ENCODE results near the gene STPG1.

DNA sequence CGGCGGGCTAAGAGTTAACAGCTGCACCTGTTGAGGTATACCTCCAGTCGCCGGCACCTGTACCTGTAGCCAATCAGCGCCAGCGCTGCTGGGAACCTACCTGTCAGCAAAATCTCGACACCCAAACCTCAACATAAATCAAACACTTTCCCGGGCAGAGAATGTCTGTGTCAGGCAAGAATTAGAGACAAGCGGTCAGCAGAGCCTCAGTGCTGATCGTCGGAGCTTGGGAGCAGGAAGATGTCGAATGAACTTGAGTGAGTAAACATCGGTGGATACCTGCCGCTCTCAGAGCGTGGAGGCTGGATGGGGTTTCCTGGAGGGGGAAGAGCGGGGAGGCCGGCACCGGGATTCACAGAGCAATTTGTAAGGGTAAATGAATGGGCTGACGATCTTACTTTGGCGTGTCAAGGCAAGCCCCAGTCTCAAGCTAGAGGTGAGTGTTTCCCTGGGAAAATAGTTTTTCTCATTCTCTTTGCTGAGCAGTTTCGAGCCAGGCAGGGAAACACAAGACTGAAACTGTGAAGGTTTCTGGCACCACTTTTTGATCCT is 94.2 kb downstream of the STPG1 start, which contains the start of gene GRHL3:
- TF ChIP-seq, protein P1, sequence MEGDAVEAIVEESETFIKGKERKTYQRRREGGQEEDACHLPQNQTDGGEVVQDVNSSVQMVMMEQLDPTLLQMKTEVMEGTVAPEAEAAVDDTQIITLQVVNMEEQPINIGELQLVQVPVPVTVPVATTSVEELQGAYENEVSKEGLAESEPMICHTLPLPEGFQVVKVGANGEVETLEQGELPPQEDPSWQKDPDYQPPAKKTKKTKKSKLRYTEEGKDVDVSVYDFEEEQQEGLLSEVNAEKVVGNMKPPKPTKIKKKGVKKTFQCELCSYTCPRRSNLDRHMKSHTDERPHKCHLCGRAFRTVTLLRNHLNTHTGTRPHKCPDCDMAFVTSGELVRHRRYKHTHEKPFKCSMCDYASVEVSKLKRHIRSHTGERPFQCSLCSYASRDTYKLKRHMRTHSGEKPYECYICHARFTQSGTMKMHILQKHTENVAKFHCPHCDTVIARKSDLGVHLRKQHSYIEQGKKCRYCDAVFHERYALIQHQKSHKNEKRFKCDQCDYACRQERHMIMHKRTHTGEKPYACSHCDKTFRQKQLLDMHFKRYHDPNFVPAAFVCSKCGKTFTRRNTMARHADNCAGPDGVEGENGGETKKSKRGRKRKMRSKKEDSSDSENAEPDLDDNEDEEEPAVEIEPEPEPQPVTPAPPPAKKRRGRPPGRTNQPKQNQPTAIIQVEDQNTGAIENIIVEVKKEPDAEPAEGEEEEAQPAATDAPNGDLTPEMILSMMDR (IDR thresholded peaks at IDR 0.05), result no peak
- no peak for TF ChIP-seq POLR2A (IDR thresholded peaks at IDR 0.05)
